ENCODE data around the gene HDAC7.

HDAC7 gene

DNA sequence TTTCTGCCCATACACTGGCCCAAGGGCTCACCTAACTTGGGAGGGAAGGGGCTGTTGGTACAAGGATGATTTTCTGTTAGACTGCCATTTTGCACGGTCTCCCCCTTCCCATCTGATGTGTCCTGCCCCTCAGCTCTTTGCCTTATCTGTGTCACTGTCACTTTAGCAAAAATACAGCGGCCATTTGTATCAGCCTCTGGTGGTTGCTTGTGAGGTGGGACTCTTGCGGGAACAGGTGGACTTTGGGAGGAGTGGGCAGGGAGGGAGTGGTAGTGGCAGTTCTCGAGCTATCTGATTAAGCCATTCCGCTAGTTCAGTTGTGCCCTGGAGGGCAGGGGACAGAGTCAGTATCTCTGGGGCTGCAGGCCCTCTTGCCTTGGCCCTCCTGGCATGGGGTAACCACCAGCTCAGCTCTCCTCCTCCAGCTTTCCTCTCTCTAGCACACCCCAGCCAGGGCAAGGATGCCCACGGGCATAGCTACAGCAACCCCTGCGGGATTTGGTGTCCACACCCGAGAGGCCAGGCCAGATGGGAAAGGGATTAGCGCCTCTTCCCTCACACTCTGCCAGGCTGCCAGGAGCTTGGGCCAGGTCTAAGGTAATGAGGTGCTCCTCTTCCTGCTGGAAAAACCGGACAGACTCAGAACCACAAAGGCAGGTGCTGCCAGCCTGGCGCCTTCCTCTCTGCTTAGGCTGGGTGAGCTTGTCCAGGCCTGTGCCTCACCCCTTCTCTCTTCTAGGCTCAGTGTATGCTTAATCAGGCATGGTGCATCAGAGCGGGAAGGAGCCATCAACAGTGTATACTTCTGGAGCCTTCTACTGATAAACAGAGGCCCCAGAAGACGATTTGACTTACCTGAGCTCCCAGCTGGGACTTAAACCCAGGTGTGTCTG lies 38.0 kb downstream of the HDAC7 start:
- no peak for TF ChIP-seq ZFX (IDR thresholded peaks at IDR 0.05; ENCODE audit: borderline replicate concordance)
- no peak for TF ChIP-seq CTCF (IDR thresholded peaks at IDR 0.05)
- H3K27ac ChIP-seq: no peak overlapping the region

DNA sequence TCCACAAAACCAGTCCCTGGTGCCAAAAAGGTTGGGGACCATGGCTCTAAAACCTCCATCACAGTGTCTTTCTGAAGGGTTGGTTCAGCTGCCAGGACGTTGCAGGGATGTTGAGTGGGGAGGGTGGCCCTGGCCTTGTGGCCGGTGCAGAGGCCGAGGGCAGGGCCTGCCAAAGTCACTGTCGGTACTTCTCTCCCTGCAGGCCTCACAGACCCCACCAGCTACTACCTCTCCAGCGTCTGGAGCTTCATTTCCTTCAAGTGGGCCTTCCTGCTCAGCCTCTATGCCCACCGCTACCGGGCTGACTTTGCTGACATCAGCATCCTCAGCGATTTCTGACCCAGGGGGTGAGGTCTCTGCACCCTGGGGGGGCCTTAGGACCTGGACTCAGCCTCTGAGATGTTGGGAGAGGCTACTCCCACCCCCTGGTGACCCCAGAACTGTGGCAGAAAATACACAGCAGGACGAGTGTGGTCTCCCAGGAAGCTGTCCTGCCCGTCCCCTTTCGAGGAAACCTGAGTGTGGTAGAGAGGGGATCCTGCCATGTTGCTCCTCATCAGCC lies 39.7 kb downstream of the HDAC7 start:
- TF ChIP-seq CTCF (IDR thresholded peaks at IDR 0.05) (no peak), ZFX (IDR thresholded peaks at IDR 0.05; ENCODE audit: borderline replicate concordance) (no peak)
- H3K27ac ChIP-seq: no peak overlapping the region

GRCh38 chr12:47779301-47779942 lies 40.3 kb downstream of the HDAC7 start:
- TF ChIP-seq ZFX (IDR thresholded peaks at IDR 0.05; ENCODE audit: borderline replicate concordance) (no peak), CTCF (IDR thresholded peaks at IDR 0.05) (peak; percentile 99)

GRCh38 chr12:47778881-47779280 lies 40.8 kb downstream of the HDAC7 start:
- peak overlapping the region; percentile 12; the same call in 1 of the 2 replicates for H3K27ac ChIP-seq
- no peak for TF ChIP-seq ZFX (IDR thresholded peaks at IDR 0.05; ENCODE audit: borderline replicate concordance)
- no peak for TF ChIP-seq CTCF (IDR thresholded peaks at IDR 0.05)

More at GRCh38 chr12:47779301-47779942, 40.3 kb downstream of the HDAC7 start:
- no peak overlapping the region for H3K27ac ChIP-seq

- peak overlapping the region; percentile 12; the same call in 1 of the 2 replicates for H3K27ac ChIP-seq
- no peak for TF ChIP-seq ZFX (IDR thresholded peaks at IDR 0.05; ENCODE audit: borderline replicate concordance)
- no peak for TF ChIP-seq CTCF (IDR thresholded peaks at IDR 0.05)
These were observed 41.8 kb downstream of the HDAC7 start for GRCh38 chr12:47777741-47778558.

- TF ChIP-seq CTCF (IDR thresholded peaks at IDR 0.05): no peak
- no peak for TF ChIP-seq ZFX (IDR thresholded peaks at IDR 0.05; ENCODE audit: borderline replicate concordance)
- H3K27ac ChIP-seq: peak overlapping the region; percentile 12; the same call in 1 of the 2 replicates
These were observed 42.6 kb downstream of the HDAC7 start for GRCh38 chr12:47777151-47777550.
